GM18517 (cell line): ENCODE data around the gene IL1RL2.

ENCODE experiments used
- ATAC-seq: cut with Tn5 transposase; IDR thresholded peaks from one replicate; pipeline ENCODE4 v1.9.1; 2021; ENCODE audit warnings: mild to moderate bottlenecking, moderate library complexity; ENCODE audit not compliant: unreplicated experiment

Gene IL1RL2

DNA sequence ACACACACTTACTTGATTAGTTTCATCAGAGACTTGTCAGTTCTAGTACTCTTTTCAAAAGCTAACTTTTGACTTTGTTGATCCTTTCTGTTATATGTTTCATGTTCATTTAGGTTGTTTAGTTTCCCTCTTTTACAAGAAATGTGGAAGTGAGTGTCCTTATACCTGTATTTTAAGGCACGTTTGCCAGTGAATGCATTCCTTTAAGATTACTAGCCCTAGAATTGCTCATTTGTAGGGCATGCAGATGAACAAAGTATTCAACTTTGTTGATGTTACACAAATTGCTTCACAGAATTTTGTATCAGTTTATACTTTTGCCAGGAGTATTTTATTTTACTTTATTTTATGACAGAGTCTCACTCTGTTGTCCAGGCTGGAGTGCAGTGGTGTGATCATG lies 6.3 kb downstream of the IL1RL2 start:
- no peak for ATAC-seq

DNA sequence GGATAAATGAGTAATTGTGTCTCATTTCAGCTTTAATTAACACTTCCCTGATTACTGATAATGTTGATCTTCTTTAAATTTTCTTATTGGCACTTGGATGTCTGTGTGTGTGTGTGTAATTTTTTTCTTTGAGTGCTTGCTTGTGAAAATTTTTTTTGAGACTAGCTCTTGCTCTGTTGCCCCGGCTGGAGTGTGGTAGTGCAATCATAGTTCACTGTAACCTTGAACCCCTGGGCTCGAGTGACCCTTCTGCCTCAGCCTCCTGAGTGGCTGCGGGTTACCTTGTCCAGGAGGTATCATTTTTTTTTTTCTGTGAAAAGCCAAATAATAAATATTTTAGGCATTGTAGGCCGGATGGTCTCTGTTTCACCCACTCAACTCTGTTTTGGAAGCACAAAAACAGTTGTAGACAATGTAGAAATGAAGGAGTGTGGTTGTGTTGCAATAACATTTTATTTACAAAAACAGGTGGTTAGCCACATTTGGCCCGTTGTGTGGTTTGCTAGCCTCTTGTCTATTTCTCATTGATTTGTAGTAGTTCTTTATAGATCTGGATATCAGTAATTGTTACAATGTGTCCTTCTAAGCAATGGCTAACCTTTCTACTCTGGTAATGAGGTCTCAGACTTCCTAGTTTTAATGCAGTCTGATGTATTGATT lies 7.9 kb downstream of the IL1RL2 start:
- no peak for ATAC-seq

DNA sequence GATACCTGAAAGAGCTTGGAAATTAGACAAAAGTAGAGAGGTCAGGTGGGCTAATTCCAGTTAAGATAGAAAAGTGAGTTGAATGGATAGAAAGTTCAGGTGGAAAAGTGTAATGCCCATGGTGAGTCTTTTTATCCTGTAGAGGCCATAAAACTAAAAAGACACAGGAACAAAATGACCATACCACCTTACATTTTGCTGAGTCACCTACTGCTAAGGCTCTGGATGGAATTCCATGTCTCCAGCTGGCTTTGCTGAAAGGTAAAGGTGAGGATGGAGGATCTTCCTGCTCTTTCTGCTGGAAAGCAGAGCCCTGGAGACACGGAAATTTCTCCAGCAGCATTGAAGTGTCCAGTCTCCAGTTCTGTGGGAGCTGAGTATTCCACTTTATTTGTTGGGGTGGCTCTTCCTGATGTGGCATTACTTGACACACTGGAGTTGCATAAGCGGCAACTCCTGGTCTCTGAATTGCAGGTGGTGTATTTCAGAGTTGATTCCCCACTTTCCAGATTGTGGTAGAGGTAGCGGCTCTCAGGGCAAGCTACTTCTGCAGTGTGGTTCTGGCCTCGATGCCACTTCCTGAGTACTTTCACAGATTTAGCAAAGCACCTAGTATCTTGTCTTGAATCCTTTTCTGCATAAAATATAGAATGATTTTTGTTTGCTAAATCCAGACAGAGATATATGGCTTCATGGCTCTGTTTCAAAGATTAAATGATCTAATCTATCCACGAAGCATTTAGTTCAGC lies 10.7 kb downstream of the IL1RL2 start:
- no peak for ATAC-seq

DNA sequence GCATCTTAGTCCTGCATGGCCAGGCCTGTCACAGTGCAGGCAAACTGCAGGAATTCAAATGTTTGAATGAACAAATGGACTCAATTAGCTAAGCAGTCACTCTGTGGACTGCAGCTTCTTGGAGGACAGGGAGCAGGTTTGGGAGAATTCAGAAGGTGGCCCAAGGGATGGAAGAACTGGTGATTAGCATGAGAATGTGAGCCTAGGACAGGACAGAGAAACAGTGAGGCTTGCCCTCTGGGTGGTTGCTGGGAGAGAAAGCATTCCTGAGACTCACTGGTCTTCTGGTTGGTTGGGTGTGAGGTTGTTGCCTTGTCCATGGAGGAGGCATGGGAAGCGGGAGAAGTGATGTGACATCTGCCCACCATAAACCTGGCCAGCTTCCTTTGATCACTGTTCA lies 13.7 kb downstream of the IL1RL2 start:
- no peak for ATAC-seq

DNA sequence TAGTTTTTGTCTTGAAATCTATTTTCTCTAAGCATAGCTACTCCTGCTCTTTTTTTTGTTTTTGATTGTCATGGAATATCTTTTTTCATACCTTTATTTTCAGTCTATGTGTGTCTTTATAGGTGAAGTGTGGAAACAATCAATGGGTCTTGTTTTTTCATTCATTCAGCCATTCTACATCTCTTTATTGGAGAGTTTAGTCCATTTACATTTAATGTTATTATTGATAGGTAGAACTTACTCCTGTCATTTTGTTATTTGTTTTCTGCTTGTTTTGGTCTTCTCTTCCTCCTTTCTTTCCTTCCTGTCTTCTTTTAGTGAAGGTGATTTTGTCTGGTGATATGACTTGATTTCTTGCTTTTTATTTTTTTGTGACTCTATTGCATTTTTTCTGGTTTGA lies 17.8 kb downstream of the IL1RL2 start:
- ATAC-seq: no peak

DNA sequence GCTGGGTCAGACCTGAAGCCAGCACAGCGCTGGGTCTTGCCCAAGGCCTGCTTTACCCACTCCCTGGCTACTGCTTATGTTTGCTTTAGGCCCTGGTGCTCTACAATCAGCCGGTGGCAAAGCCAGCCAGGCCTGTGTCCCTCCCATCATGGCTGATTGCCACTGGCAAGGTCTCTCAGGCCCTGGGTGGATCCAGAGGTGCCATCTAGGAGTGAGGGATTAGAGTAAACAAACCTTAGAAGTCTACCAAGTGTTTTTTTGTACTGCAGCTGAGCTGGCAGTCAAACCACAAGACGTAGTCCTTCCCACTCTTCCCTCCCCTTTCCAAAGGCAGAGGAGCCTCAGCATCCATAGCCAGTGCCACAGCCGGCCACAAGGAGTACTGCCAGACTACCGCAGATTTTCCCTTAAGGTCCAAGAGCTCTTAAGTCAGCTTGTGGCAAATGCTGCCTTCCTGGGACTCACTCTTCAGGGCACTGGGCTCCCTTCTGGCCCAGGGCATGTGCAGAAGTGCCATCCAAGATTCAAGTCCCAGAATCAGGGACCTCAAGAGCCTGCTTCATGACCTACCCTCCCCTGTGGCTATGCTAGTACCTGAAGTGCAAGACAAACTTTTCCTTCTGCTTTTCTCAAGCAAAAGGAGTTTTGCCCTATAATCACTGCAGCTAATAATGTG lies 20.0 kb downstream of the IL1RL2 start:
- ATAC-seq: no peak

DNA sequence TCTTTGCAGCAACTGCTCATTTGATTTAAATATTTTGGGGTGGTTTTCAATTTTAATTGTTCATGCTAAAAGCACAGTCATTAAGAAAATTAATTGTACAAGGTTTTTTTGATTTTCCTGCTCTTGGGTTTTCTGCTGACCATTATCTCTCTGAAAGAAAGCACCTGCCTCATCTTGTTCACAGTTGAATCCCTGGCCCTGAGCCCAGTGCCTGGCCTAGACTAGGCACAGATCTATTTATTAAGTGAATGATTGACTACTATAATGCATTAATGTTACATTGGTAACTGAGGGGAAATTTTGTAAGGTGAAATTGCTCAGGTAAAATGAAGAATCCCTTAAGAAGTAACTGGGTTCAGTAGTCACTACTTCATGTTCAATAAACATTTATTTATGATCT lies 22.0 kb downstream of the IL1RL2 start:
- ATAC-seq: no peak

DNA sequence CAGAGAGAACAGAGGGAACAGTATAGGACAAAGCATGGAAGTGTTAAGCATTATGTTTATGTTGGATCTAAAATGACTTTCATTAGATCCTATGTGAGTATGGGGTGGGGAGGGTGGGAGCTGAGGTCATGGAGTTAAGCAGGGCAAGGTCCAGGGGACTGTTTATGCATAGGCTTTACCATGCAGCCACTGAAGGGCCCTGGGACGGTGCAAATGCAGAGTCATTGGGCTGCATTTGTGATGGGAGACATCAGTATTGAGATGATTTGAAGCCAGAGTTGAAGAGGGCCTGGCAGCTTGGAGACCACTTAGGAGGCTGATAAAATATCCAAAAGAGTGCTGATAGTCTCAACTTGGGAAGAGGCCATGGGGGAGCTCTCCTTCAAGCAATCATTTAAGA lies 22.7 kb downstream of the IL1RL2 start:
- ATAC-seq: no peak

DNA sequence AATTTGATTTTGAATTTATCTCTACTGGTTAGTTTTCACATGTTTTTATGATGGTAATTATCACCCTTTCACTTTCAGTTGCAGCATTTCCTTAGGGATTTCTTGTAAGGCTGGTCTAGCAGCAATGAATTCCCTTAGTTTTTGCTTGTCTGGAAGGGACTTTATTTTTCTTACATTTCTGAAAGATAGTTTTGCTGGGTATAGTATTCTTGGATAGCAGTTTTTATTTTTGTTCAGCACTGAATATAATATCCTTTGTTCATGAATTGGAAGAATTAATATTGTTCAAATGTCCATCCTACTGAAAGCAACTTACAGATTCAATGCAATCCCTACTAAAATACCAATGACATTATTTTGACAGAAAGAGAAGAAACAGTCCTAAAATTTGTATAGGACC lies 30.2 kb downstream of the IL1RL2 start:
- ATAC-seq: no peak

DNA sequence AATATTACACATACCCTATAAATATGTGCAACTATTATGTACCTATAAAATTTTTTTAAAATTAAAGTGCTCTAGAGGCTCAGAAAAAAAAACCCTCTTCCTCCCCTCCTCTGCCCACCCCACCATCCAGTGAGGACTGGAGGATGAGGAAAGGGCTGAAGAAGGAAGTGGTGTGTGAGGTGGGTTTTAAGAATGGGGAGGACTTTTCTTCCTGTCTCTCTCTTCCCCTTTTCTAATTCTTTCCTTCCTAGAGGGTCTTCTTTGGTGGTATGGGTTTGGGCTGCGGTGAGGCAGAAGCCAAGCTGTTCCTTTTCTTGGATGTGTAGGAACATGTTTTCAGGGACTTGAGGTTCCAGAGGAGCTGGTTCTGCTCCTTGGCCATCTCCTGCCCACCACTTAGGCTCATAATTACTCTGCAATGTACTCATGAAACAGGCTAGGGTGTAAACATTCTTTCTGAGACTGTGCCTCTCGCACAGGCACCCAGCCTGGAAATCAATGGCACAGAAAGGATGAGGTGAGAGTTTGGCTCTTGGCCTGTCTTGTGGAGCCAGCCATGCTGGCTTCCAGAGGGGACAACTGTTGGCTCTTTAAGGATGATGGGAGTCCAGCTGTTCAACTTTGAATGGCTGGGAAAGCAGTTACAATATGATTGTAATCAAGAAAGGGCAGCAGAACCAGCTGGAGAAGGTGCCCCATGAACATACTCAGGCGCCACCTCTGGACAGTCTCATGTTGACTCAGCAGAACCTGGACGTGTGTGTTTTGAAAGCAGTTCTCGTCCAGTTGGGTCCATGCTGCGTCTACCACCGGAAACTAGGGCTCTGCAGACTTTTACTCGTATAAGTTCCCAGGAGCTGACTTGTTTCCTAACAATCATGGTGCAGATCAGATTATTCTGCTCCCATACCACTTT lies 38.3 kb downstream of the IL1RL2 start:
- ATAC-seq: no peak

DNA sequence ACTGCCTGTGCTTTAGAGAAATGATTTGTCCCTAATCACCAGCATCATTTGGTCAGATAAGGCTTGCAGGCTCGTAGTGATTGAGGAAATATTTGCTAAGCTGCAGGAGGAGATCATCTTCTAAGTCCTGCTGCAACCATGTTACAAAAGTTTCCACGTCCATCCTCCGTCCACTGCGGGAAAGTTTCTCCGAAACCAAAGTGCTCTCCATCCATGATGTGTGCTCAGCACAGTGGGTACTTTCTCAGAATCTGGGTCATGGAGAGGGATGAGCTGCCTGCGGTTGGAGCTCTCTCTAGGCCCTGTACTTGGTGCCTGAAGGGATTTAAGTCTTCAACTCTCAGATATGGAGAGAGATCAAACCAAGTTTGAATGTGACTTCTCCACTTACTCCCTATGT lies 39.3 kb downstream of the IL1RL2 start:
- no peak for ATAC-seq

DNA sequence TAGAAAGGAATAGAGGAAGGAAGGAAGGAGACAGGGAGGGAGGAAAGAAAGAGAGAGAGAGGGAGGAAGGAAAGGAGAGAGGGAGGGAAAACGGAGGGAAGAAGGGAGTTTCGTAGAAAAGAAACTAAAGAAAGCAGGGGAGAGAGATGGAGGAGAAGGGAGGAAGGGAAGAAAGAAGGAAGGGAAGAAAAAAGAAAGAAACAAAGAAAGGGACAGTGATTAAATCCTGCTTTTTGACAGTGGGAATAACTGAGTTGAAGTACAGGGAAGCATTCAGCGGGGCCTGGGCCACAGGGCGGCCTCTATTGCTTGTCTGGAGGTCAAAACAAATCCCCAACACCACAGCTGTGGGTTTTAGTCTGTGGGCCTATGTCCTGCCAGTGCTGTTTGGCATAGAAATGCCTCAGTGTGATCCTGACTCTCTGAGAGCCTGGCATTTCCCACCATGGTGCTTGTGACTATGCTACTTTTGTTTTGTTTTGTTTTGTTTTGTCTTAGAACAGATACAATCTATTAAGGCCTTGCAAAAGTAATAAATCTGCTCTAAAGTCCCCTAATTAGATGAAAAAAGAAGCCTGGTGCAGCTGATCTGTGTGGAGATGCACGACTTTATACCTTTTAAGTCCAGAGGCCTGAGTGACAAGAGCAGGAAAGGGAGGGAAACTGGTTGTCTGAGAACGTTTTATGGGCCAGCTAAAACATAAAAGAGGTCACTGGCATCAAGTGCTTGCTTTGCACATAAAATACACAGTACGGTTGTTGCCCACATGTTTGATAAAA lies 40.0 kb downstream of the IL1RL2 start:
- ATAC-seq: no peak

DNA sequence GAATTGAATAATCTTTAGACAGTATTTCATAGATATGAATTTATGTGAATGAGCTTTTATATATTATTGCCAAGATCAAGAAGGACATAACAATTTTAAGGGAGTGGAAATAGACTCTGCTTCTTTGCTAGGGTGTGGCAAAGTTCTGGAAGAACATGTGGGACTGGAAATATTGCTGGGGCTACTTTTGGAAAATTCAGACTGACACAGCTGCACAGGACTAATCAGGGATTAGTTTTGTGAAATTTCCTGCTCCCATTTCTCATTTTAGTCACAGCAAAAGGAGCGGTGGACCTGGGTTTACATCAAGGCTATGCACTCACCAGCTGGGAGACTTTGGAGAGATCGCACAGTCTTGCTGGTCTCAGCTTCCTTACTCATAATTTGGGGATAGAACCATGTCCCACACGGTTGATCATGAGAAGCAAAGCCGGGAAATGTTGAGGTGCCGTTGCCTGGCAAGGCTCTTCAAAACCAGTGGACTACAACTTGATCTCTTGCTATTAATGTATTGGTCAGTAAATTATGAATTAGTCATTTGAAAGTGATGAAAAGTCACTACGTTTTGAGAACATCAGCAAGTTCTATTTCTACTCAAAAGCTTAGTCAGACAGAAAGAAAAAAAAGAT lies 42.4 kb downstream of the IL1RL2 start:
- no peak for ATAC-seq

DNA sequence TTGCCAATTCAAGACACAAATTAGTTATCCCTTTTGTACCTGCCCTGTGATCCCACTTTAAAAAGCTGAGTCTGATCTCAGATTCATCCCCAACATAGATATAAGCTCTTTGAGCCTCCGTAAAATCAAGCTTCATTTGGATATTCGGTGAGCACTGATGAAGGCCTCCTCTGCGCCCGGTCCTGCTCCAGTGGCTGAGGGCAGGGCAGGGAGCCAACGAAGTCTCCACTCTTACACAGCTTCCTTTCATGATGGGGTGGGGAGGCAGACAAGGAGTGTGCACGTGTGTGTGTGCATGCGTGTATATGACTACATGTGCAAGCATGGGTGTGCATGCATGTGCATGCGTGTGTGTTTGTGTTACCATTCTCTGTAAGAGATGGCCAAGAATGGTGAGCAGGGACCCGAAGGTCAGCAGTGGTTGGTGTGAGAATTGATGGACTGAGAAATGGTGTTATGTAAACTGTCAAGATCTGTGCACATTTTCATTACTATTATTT lies 43.6 kb downstream of the IL1RL2 start:
- ATAC-seq: no peak

DNA sequence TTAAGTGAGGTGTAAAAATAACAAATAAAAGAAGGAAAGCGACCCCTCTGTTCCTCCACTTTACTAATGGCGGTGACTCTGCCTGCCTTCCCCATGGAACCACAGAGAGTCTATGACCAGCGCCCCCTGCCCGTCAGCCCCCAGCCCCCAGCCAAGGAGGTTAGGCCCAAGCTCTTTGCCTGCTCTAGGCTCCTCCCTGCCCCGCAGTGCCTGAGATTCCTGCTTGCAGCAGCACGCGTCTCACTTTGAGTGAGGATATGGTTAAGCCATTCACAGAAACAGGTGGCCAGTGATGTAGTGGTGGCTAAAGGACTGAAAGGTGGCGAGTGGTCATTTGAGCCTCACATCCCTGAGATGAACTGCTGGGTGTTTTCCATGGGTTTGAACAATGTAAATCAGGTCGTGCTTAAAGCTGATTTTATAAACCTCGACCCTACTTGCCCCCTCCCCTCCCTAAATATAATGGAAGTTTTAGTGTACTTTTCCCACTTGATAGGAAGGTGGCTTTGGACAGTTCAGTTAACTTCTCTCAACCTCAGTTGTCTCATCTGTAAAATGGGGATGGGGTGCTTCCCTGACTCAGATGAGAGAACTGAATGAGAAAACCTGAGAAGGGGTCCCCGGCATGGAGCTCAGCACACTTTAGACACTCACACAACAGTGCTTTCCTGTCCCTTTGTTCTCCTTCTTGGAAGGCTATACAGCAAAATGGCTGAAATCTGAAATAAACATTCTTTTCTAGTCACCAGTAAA lies 46.5 kb downstream of the IL1RL2 start:
- ATAC-seq: no peak

DNA sequence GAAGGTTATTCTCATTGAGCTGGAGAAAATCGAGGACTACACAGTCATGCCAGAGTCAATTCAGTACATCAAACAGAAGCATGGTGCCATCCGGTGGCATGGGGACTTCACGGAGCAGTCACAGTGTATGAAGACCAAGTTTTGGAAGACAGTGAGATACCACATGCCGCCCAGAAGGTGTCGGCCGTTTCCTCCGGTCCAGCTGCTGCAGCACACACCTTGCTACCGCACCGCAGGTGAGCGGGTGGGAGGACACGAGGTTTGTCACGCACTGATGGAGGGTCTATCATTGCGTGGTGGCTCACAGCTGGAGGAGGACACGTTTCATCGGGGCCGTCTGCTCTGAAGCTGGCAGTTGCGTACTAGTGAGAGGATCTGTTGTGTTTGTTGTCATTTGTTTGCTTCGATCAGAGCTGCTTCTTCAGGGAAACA lies 48.2 kb downstream of the IL1RL2 start:
- ATAC-seq: no peak

DNA sequence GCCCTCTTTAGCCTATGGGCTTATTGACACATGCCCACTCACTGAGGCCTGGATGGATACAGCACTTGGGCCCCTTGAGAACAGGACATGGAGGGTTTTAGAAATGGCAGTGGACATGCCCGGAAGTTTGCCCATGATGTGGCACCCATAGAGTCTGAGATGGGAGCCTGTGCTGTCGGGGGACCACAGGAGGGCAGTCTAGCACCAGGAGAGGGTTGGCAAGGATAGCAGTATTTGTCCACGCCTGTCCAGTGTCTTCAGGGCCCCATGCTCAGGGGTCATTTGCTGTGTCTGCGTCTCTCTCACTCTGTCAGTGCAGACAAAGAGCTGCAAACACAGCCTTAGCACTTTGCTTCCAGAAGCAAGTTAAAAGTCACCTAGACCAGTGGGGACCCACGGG lies 48.7 kb downstream of the IL1RL2 start:
- ATAC-seq: no peak

DNA sequence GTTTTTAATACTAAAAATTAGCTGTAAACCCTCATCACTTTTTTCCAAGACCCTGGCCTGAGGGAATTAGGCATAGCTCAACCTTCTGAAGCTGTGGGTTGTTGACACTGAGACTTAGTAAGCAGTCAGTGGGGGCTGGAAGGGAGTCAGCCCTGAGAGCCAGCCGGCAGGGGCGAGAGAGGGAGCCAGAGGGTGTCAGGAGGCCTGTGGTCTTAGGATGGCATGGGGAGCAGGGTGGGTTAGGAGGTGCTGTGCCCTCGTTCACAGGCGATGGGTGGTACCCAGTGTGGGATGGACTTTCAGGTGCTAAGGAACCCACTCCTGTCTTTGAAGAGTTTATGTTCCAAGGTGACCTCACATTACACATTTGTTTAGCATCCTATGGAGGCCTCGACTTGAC lies 49.3 kb downstream of the IL1RL2 start:
- ATAC-seq: no peak

DNA sequence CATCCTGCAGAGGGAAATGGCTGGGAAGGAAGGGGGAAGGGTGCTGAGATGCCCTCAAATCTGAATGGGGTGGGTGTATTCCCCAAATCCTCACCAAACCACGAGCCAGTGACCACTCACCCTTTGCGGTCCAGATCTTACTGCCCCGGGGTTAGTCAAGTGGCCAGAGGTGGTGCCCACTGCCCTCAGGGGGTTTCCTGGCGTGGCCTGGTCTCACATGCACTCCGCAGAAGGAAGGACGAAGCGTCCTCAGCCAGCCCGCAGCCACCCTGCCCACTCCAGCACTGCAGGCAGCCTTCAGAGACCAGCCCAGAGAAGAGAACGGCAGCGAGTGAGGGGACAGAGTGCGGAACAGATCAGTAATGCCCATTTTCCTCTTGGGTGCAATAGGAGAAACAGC lies 50.4 kb downstream of the IL1RL2 start:
- ATAC-seq: no peak
